Measurements from ENCODE around the gene KRTAP5-2.
"Not testable (repeated sequence)": the region's sequence is repeated elsewhere in the genome, so short reads cannot be mapped to it uniquely, and the experiment has no call there.

The KRTAP5-2 gene

DNA sequence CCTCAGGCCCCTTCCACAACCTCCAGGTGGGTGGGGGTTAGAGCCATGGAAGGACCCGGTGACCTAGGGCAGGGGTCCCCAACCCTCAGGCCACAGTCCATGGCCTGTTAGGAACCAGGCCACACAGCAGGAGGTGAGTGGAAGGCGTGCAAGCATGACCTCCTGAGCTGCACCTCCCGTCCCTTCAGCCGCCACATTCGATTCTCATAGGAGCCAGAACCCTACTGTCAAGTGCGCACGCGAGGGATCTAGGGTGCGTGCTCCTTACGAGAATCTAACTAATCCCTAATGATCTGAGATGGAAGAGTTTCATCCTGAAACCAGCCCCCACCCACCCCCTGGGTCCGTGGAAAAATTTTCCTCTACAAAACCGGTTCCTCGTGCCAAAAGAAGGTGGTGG is 27.4 kb upstream of the KRTAP5-2 start:
- DNase-seq: no peak

DNA sequence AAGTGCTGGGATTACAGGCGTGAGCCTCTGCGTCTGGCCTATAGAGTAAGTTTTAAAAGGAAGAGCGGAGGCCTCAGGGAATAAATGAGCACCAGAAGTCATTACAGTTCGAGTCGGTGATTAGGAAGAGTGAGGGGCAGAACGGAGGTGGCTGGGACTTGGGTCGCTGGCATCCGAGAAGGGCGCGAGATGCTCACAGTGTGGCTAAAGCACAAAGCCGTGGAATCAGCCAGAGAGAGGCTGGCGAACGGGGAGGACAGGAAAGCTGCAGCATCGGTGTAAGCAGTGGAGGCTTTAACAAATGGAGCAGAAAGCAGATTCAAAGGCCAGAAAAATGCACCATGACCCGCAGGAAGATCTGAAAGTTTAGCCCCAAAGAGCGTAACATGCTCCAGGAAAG is 26.5 kb upstream of the KRTAP5-2 start:
- DNase-seq: no peak

DNA sequence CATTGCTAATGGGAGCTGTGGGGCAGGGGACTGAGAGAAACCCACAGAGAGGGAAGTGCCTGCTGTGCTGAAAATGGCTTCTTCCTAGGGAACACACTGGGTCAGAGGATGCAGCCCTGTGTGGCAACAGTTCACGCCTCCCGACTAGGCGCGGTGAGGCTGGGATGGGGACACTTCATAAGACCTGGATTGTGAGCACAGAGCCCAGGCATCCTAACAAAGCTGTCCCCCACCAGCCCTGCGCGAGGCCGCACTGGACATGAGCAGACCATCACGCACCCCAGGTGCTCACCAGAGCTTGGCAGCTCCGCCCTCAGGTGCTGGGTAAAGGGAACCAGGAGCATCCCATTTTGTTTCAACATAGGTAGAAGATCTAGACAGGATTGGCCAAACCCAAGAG is 25.6 kb upstream of the KRTAP5-2 start:
- no peak for DNase-seq

DNA sequence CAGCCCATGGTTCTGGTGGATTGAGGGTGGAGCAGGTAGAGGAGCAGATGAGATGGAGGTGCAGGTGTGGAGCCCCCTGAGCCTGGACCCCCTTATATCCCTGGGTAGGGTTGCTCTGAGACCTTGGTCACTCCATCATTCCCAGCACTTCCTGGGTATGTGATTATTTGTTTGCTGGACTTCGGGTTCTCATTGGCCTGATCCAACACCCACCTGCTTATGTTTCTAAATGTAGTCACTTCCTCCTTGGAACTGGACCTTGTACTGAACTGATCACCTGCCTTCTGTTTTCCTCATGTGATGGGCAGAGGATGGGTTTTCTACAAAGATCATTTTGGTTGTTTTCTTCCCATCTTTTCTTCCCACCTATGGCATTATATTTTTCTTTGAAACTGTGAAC is 24.0 kb upstream of the KRTAP5-2 start, which contains the start of gene KRTAP5-4:
Gene KRTAP5-4, minus strand, starts transcription at position 53 of the 400 bp plus-strand sequence. Its CDS starts 45 bp downstream, at position 8.
- no peak for DNase-seq

DNA sequence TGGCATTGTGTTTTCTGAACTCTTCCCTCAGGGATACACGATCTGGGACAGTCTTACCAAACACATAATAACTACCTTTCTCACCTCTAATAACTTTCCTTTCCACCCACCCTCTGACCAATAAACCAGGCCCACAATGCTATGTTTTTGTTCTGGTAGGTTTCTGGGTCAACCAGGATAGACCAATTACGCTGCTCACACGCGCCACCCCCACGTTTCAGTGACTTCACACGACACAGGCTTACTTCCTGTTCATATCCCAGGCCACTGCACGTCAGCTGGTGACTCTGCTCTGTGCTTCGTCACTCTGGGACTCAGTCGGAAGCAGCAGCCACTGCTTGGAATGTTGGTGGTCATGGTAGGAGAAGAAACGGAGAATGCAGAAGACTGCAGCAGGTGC is 21.4 kb upstream of the KRTAP5-2 start:
- DNase-seq: no peak

DNA sequence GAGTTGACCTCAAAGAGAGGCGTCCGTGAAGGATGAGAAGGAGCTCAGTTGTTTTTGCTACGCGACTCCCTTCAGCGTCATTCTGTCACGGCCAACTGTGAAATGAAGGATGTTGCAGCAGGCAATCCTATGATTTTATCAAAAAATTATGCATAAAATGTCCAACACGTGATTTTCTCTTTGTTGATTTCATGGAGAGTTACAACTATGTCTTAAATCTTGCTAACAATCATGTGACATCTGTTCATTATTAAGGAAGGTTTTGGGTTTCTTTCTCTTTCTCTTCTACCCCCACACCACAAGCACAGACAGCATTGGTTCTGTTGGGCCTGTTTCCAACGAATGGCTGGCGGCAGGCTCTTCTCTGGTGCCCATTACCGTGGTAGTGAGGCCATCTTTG is 20.1 kb upstream of the KRTAP5-2 start:
- no peak for DNase-seq

DNA sequence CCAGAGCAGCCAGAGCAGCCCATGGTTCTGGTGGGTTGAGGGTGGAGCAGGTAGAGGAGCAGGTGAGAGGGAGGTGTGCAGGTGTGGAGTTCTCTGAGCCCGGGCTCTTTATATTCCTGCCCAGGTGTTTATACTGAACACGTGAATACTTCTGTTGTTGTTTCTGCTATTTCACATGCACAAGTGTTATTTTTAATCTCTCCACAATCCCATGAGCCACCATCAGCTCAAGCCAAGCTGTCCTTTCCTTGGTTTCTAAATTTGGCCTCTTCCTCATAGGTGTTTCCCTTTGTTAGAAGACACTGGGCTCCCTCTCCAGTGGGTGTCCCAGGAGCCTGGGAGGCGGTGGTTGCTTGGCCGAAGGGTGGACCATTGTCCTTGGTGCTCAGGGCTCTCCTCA is 10.3 kb upstream of the KRTAP5-2 start, which contains the start of gene KRTAP5-3:
Gene KRTAP5-3, minus strand, starts transcription at position 101 of the 400 bp plus-strand sequence. Its CDS starts 78 bp downstream, at position 23.
- no peak for DNase-seq

DNA sequence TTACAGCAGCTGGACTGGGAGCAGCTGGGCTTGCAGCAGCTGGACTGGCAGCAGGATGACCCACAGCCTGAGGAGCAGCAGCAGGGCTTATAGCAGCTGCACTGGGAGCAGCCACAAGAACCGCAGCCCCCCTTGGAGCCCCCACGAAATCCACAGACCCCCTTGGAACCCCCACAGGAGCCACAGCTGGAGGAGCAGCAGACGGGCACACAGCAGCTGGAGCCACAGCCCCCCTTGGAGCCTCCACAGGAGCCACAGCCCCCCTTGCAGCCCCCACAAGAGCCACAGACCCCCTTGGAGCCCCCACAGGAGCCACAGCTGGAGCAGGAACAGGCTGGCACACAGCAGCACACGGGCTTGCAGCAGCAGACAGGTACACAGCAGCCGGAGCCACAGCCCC is 9.8 kb upstream of the KRTAP5-2 start:
- not testable (repeated sequence) for DNase-seq

DNA sequence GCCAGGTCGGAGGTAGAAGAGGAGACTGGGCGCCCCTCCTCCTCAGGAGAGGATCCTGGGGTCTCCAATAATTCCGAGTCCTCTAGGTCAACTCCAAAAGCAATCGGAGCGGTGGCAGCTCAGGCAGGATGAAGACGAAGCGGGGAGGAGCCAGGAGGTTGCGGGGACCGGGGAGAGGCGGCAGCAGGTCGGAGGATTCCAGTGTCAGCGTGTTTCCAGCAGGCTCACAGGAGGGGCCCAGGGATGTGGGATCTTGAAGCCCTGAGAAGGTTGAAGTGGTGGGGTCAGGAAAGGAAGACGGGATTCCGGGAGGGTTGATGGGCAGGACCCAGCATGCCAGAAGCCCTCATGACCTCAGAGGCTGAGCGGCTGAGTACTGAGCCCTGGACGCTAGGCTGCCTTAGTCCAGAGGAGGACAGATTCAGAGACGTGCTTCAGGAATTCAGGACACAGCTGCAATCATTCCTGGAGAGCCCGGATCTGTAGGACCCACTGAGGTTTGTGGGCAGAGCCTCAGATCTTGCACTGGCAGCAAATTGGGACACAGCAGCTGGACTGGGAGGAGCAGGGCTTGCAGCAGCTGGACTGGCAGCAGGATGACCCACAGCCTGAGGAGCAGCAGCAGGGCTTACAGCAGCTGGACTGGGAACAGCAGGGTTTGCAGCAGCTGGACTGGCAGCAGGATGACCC is 9.2 kb upstream of the KRTAP5-2 start:
- not testable (repeated sequence) for DNase-seq

DNA sequence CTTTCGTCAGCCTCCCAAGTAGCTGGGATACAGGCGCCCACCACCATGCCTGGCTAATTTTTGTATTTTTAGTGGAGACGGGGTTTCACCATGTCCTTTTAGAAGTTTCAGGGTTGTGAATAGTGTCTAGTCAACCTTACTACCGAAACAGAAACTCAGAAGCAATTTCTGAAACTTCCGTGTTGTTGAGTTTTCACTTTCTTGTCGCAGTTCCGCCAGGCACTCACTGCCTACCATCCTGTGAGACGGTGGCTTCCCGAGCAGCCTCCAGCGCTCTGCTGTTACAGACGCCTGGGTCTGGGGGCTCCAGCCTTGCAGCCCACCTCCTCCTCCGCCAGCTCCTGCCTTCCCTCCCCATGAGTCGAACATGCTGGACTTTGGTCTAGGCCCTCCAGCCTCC is 7.8 kb upstream of the KRTAP5-2 start:
- DNase-seq: not testable (repeated sequence)

DNA sequence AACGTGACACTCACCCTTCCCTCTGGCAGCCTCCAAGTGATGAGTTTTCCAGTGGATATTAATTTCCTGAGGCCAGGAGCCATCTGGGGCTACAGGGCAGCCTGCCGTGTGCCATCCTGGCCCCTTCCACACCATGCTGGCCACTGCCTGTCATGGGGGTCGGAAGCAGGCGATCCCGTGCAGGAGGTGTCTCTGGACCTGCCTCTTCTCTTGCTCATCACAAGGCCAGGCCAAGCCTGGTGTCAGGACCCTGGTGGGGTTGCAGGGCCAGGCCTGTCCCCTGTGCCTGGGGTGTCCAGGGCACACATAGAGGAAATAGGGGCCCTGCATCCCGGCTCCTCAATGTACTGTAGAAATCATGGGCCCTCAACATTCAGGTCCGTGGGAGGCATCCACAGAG is 6.6 kb upstream of the KRTAP5-2 start:
- no peak for DNase-seq

DNA sequence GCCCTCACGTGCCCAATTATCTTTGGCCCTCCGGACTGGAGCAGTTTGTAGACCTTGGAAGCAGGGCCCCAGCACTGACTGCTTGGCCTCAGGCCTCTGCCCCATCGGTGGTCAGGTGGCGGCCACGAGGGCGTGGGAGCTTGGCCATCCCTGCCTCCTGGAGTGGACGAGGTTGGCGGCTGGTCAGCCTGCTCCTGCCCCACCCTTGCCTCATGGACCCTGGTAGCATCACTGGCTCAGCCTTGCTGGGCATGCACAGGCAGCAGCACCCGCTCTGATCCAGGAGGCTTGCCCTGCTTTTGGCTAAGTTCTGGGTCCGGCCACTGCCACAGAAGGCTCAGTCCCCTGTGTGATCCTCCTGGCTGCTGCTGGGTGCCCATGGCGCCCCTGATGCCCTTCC is 6.1 kb upstream of the KRTAP5-2 start:
- DNase-seq: no peak

DNA sequence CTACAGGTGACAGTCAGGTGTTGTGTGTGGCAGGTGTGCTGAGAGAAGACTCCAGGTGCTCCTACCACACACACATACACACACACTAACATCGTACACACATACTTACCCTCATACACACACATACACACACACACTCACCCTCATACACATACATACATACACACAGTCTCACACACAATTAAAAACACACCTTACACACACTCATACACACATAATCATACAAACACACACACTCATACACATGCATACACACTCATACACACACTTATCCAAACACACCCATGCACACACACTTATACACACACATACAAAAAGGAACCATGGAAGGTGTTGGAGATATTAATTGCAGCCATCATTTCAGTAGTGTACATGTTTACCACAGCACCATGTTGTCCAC is 5.5 kb upstream of the KRTAP5-2 start:
- peak; percentile 44 for DNase-seq

DNA sequence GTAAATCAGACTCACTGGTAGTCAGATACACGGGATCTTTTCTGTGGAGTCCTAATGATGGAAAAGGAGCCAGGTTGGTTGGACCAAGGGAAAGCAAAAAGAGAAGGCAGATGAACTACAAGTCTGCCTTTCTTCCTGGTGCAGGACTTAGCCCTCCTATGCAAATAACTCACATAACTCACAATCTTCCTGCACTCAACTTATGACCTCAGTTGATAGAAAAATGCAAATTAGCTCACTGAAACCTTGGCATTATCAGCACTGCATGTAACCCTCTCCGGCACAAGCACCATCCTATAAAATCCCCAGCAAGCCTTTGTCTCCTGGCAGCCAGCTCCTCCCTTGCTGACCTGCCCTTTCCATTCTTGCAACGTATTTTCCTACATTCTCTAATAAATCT is 3.6 kb upstream of the KRTAP5-2 start:
- DNase-seq: not testable (repeated sequence)

DNA sequence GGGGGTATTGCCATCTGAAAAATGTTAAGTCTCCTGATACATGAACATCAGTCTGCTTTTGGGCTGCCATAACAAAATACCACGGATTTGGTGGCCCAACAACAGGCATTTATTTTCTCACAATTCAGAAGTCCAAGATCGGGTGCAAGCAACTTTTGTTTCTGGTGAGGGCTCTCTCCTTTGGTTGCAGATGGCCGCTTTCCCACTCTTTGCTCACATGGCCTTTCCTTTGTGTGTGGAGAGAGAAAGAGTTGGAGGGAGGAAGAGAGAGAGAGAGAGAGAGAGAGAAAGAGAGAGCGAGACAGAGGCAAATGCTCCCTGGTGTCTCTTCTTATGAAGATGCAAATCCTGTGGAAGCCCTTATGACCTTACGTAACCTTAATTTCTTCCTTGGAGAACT is 2.5 kb upstream of the KRTAP5-2 start:
- DNase-seq: no peak

DNA sequence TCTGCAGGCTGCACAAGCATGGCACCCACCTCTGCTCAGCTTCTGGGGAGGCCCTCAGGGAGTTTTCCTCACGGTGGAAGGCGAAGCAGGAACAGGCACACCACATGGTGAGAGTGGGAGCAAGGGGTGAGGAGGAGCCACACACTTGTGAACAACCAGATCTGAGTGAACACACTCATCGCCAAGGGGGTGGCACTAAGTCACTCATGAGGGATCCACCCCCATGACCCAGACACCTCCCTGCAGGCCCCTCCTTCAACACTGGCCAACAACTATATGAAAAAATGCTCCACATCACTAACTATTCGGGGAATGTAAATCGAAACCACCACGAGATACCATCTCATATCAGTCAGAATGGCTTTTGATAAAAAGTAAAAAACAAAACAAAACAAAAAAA is 722 bp upstream of the KRTAP5-2 start:
- DNase-seq: no peak

DNA sequence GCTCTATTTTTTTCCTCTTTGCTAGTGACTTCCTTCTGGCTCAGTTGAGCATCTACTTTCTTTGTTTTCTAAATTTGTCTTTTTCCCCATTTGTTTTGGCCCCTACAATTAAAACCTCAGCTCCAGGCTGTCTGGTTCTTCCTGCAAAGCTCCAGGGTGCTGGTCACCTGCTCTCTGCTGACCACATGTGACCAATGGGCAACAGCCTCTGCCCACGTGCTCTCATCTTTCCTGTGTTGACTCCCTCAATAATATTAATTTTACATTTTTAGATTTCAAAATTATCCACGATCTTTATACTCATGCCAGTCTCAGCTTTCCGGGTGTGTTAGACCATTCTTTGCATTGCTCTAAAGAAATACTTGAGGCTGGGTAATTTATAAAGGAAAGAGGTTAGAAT is 312 bp upstream of the KRTAP5-2 start:
- DNase-seq: not testable (repeated sequence)

DNA sequence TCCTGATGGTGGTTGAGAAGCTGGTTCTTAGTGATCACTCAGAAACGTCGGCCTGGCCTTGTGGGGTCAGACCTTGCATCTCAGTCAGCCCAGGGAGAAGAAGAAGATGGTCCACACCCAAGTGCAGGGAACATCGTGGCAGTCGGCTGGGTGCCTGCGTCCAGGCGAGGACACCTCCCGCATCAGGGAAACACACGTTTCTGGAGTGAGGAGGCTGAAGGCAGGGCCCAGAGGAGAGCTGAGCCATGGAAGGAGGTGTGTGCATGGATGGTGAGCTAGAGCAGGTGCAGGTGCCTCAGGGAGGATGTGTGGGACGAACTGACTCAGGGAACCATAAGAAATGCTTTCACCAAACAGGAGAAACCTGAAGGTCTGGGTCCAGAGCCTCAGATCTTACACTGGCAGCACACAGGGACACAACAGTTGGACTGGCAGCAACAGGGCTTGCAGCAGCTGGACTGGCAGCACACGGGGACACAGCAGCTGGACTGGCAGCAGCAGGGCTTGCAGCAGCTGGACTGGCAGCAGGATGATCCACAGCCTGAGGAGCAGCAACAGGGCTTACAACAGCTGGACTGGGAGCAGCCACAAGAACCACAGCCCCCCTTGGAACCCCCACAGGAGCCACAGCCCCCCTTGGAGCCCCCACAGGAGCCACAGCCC is 632 bp downstream of the KRTAP5-2 start:
- DNase-seq: no peak

DNA sequence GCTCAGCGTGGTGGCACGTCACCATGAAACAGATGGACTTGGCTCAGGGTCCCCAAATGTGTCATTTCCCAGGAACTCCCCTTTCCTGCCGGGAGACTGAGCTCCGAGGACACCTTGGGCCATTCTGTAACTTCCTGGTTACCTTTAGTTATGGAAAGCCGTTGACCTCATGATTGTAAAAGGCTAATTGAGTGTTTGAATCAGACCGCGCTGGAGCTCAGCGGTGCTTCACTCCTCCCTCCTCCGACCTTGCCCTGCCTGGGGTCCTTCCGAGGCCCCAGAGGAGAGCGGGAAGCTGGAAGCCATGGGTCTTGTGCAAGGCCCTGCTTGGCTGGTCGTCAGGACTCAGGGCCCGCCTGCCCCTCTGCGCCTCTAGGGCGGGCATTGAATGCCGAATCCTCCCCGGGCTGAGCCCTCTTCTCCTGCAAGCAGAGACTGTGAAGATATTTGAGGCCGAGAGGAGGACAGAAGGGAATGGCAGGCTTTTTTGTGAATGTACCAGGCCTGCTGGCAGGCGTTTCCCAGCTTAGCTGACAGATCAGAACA is 1.4 kb downstream of the KRTAP5-2 start:
- DNase-seq: not testable (repeated sequence)

DNA sequence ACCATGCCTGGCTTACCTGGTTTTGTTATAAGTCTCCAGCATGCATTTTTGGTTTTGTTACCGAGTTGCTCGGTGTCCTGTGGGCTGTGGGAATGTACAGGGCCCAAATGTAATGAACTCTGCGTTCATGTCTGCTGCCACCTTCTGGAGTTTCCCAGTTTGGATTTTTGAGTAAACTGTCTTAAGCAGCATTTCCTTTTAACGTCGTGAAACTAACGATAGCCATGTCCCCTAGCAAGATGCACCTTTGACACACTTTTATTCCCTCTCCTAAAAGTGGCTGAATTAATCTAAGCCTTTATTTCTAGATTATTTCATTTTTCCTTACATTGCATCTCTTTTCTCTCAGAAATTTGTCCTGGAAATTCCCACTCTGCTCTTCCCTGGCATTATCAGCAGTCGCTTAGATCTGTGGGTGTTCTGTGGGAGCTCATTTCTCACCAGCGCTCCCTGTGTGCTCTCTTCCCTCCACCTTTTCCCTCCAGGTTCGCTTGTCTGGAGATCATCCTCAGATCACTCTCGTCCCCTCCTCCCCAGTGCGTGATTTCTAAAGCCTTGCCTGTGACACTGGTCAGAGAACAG is 2.0 kb downstream of the KRTAP5-2 start:
- DNase-seq: not testable (repeated sequence)

DNA sequence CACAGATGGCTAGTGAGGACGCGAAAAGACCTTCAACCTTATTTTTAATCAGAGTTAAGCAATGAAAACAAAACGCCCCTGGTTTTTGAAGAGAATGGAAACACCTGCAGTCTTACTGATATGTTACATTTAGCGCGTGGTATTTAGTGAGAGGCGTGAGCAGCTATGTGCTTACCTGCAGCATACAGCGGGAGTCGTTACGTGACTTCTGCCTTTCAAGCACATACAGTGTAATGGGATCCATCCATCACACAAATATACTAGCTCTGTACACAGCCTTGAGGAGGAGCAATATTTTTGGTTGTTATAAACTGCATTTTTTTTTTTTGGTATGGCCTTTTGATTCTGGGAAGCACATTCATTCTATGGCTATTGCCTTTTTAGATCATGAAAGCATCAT is 5.5 kb downstream of the KRTAP5-2 start:
- no peak for DNase-seq

DNA sequence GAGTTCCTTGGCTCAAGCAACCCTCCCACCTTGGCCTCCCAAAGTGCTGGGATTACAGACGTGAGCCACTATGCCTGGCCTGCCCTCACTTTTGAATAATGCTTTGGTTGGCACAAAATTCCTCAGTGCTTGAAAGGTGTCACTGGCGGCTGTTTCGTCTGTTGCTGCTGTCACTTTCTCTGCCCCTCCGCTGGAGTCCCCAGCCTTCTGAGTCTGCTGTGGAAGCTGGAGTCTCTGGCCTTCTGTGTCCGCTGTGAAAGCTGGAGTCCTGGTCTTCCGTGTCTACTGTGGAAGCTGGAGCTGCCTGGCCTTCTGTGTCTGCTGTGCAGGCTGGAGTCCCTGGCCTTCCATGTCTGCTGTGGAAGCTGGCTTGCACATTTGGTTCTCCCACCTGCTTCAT is 8.1 kb downstream of the KRTAP5-2 start:
- DNase-seq: no peak

DNA sequence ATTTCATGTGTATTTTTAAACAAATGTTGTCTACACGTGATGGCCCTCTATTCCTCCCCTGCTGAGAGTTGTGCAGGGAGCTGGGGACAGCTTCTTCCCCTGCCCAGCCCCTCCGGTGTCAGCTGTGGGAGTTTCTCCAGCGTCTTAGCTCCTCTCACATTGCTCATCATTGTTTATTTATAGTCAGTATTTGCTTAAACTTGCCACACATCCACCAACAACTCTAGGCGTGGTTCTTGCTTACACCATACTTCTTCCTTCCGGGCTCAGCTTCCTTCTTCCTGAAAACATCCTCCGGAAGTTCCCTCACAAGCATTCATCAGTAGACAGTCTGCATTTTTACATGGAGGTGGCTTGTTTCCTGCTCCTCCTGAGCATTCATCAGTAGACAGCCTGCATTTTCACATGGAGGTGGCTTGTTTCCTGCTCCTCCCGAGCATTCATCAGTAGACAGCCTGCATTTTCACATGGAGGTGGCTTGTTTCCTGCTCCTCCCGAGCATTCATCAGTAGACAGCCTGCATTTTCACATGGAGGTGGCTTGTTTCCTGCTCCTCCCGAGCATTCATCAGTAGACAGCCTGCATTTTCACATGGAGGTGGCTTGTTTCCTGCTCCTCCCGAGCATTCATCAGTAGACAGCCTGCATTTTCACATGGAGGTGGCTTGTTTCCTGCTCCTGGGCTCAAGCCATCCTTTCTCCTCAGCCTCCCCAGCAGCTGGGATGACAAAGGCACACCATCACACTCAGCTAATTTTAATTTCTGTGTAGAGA is 8.7 kb downstream of the KRTAP5-2 start:
- not testable (repeated sequence) for DNase-seq

All from NCI-H2029 treated with DMSO at 0.1 percent for 48 hours (cell line).